ENCODE data around the gene SMC1B. TPM values are rescaled to one million over a fixed set of nuclear protein-coding genes. Genes with fewer than 3 reads are reported as not detected.

The SMC1B gene
- total and polyA plus RNA-seq, 3 experiments from 2014 or later: 0.37 to 0.38 TPM; not detected in 1

DNA sequence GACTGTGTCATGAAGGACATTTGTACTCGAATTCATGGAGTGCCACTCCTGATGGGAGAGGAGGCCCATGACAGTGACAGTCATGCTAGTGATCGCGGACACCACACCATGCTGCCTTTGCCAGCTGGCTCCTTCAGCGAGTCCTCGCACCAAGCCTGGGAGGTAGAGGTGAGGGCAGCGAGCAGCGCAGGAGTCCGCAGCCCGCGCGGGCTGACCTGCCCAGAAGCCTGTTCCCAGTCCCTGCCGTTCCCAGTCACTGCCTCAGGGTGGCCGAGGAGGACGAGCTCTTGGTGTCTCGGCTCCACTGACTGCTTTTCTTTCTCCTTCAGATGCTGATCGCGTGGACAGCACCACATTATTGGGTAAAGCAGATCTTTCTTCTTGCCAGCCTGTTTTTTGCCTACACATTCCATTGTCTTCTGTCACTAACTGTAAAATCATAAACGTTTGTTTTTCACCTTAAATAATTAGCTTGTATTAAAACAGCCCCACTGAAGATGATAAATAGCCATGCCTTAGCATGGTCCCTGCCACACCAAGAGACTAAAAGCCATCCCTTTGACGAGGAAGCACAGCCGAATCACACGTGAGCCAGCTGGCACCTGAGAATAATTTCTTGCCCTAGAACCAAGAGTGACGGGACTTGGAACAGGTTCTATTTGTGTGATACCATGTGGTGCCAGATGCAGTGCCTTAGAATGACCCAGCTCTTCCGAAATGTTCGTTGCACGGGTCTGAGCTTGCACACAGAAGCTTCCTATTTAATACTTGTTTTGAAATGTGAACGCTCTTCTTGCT, 78.2 kb downstream of the SMC1B start:
- Mint-ChIP-seq H3K4me3 (peak overlapping the region in 1 of 7 donors; percentile 40), H3K27me3 (no peaks in the 10 kb centered on the region), H3K9me3 (no peaks in the 10 kb centered on the region), H3K27ac (peak overlapping the region in 1 of 8 donors; percentile 7), H3K36me3 (peaks cover 13 to 92% (median 43%) of the 10 kb centered on the region in 3 donors), H3K4me1 (peaks cover 9 to 22% (median 12%) of the 10 kb centered on the region in 3 donors)
- Histone ChIP-seq H3K4me3 (ENCODE audit: low read length) (no peak overlapping the region), H3K36me3 (ENCODE audit: insufficient read depth, low read length) (peaks cover 24% of the 10 kb centered on the region), H3K27ac (ENCODE audit: low read depth, low read length) (no peak overlapping the region), H3K27me3 (ENCODE audit: insufficient read depth, low read length, poor library complexity, severe bottlenecking) (no peaks in the 10 kb centered on the region), H3K9me3 (ENCODE audit: low read length) (no peaks in the 10 kb centered on the region), H3K4me1 (ENCODE audit: insufficient read depth, low read length) (no peaks in the 10 kb centered on the region)
- no peak for DNase-seq
- POLR2A ChIA-PET: no interaction called here
- CTCF ChIA-PET: no interaction called here

DNA sequence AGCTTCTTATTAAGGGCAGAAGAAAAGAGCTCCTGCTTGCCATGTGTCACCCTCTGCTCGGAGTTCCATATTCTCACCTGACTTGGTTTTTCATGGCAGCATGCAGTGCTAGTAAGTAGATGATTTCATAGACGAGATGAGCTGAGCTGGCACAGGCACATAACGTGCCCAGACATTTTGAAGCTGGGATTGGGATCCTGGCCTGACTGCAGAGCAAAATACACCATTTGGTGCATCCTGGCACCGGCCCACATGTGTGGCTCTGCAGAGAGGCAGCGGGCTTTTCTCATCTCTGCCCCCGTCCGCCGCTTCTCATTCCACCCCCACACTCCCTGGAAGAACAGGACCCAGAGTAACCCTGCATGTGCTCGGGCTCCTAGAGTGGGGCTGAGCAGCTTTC, 78.9 kb downstream of the SMC1B start:
- CTCF ChIA-PET: no interaction called here
- H3K36me3 Mint-ChIP-seq: peaks cover 9 to 92% (median 41%) of the 10 kb centered on the region in 3 donors
- Histone ChIP-seq H3K36me3 (ENCODE audit: insufficient read depth, low read length) (peaks cover 18% of the 10 kb centered on the region), H3K4me1 (ENCODE audit: insufficient read depth, low read length) (no peaks in the 10 kb centered on the region), H3K27me3 (ENCODE audit: insufficient read depth, low read length, poor library complexity, severe bottlenecking) (no peaks in the 10 kb centered on the region), H3K27ac (ENCODE audit: low read depth, low read length) (no peak overlapping the region), H3K4me3 (ENCODE audit: low read length) (no peak overlapping the region), H3K9me3 (ENCODE audit: low read length) (no peaks in the 10 kb centered on the region)
- H3K4me1 Mint-ChIP-seq: peaks cover 9 to 22% (median 12%) of the 10 kb centered on the region in 3 donors
- DNase-seq: no peak
- no peaks in the 10 kb centered on the region for H3K27me3 Mint-ChIP-seq
- peak overlapping the region in 1 of 7 donors; percentile 40 for H3K4me3 Mint-ChIP-seq
- no peaks in the 10 kb centered on the region for H3K9me3 Mint-ChIP-seq
- POLR2A ChIA-PET: no interaction called here
- peak overlapping the region in 5 of 8 donors; percentile 7 to 77 (median 32) for H3K27ac Mint-ChIP-seq

DNA sequence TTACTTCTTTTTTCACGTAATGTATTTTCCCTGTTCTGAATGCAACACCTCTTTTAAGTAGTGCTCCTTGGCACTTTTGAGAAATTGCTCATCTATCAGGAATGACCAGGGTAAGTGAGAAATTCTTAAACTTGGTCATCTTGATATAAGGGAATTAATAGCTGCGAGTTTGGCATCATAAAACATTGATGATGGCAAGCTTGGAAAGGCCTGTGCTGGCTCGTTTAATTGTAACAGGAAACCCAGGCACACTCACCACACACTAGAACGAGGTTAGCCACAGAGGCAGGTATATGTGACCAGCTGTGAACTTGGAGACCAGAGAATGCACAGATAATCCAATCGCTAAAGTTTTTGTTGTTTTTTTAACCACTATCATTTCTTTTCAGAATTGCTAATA, 79.3 kb downstream of the SMC1B start:
- Histone ChIP-seq H3K4me3 (ENCODE audit: low read length) (no peak overlapping the region), H3K27ac (ENCODE audit: low read depth, low read length) (no peak overlapping the region), H3K36me3 (ENCODE audit: insufficient read depth, low read length) (peaks cover 18% of the 10 kb centered on the region), H3K4me1 (ENCODE audit: insufficient read depth, low read length) (no peaks in the 10 kb centered on the region), H3K9me3 (ENCODE audit: low read length) (no peaks in the 10 kb centered on the region), H3K27me3 (ENCODE audit: insufficient read depth, low read length, poor library complexity, severe bottlenecking) (no peaks in the 10 kb centered on the region)
- Mint-ChIP-seq H3K4me1 (peaks cover 9 to 22% (median 12%) of the 10 kb centered on the region in 3 donors), H3K27me3 (no peaks in the 10 kb centered on the region), H3K27ac (peak overlapping the region in 6 of 8 donors; percentile 14 to 77 (median 52)), H3K4me3 (peak overlapping the region in 2 of 7 donors; percentile 15 to 29), H3K36me3 (peaks cover 9 to 94% (median 44%) of the 10 kb centered on the region in 3 donors), H3K9me3 (no peaks in the 10 kb centered on the region)
- POLR2A ChIA-PET: no interaction called here
- CTCF ChIA-PET: no interaction called here
- DNase-seq: no peak

DNA sequence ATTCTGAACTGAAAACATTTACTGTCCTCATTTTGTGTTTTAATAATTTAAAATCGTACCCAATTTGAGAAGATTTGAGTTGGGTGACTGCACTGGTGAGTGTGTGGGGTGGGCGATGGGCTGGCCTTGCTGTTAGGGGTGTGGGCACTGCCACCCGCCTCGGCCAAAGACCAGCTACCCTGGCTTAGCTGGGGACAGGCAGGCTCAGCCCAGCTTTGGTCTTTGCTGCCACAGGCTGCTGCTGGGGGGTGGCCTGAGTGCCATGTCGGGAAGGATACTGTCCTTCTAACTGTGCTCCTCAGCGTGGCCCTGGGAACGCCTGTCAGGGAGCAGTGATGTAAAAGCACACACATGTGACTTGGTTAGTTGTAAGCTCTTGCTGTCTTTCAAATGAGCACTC, 81.4 kb downstream of the SMC1B start:
- ChIA-PET POLR2A (no interaction called here), CTCF (no interaction called here)
- Mint-ChIP-seq H3K27ac (peak overlapping the region in 1 of 8 donors; percentile 58), H3K27me3 (no peaks in the 10 kb centered on the region), H3K36me3 (peaks cover 9 to 90% (median 35%) of the 10 kb centered on the region in 3 donors), H3K4me3 (no peak overlapping the region), H3K9me3 (no peaks in the 10 kb centered on the region), H3K4me1 (peaks cover 9 to 22% (median 12%) of the 10 kb centered on the region in 3 donors)
- H3K27ac ChIP-seq (ENCODE audit: low read depth, low read length): no peak overlapping the region
- H3K4me1 ChIP-seq (ENCODE audit: insufficient read depth, low read length): no peaks in the 10 kb centered on the region
- no peaks in the 10 kb centered on the region for H3K9me3 ChIP-seq (ENCODE audit: low read length)
- DNase-seq: no peak
- H3K36me3 ChIP-seq (ENCODE audit: insufficient read depth, low read length): peaks cover 14% of the 10 kb centered on the region
- no peaks in the 10 kb centered on the region for H3K27me3 ChIP-seq (ENCODE audit: insufficient read depth, low read length, poor library complexity, severe bottlenecking)
- no peak overlapping the region for H3K4me3 ChIP-seq (ENCODE audit: low read length)

DNA sequence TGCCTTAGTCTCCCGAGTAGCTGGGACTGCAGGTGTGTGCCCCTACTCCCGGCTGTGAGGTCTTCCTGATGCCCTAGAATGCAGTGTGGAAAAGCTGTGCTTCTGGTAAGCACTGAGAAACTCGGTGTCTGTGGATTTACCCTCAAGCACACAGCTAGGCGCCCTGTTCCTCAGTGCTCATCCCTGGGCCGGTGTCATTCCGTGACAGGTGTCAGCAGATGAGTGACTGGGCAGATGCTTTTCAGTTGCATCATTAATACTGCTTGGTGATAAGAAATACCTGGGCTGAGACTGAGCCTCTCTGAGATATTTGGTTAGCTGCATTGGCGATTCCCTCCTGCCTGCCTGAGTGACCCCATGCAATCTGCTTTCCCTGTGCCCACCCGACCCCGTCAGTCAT, 81.9 kb downstream of the SMC1B start:
- H3K27me3 Mint-ChIP-seq: no peaks in the 10 kb centered on the region
- Histone ChIP-seq H3K27me3 (ENCODE audit: insufficient read depth, low read length, poor library complexity, severe bottlenecking) (no peaks in the 10 kb centered on the region), H3K4me1 (ENCODE audit: insufficient read depth, low read length) (no peaks in the 10 kb centered on the region), H3K9me3 (ENCODE audit: low read length) (no peaks in the 10 kb centered on the region), H3K4me3 (ENCODE audit: low read length) (no peak overlapping the region), H3K27ac (ENCODE audit: low read depth, low read length) (no peak overlapping the region), H3K36me3 (ENCODE audit: insufficient read depth, low read length) (peaks cover 11% of the 10 kb centered on the region)
- peaks cover 9 to 86% (median 30%) of the 10 kb centered on the region in 3 donors for H3K36me3 Mint-ChIP-seq
- H3K4me3 Mint-ChIP-seq: no peak overlapping the region
- H3K9me3 Mint-ChIP-seq: no peaks in the 10 kb centered on the region
- no peak for DNase-seq
- POLR2A ChIA-PET: no interaction called here
- H3K4me1 Mint-ChIP-seq: peaks cover 9 to 22% (median 12%) of the 10 kb centered on the region in 3 donors
- CTCF ChIA-PET: no interaction called here
- H3K27ac Mint-ChIP-seq: peak overlapping the region in 1 of 8 donors; percentile 58

DNA sequence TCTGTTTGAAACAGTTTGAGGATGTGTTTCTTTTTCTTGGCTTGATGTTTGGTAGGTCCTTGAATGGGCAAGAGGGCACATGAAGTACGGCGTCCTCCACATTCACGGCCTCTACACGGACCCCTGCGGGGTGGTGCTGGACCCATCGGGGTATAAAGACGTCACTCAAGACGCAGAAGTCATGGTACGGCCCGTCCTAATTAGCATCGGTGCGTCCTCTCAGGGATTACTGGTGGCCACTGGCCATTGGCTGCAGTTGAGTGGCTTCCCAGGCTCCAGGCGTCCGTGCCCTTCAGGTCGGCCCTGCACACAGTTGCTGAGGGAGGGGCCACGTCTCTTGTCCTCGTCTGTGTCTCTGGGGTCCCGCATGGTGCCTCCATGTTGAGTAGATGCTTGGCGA, 82.9 kb downstream of the SMC1B start:
- H3K27ac ChIP-seq (ENCODE audit: low read depth, low read length): no peak overlapping the region
- ChIA-PET POLR2A (no interaction called here), CTCF (no interaction called here)
- H3K4me1 ChIP-seq (ENCODE audit: insufficient read depth, low read length): no peaks in the 10 kb centered on the region
- H3K9me3 ChIP-seq (ENCODE audit: low read length): no peaks in the 10 kb centered on the region
- H3K4me3 ChIP-seq (ENCODE audit: low read length): no peak overlapping the region
- no peak overlapping the region for H3K4me3 Mint-ChIP-seq
- no peaks in the 10 kb centered on the region for H3K9me3 Mint-ChIP-seq
- peaks cover 6% of the 10 kb centered on the region for H3K36me3 ChIP-seq (ENCODE audit: insufficient read depth, low read length)
- peaks cover 10 to 25% (median 13%) of the 10 kb centered on the region in 3 donors for H3K4me1 Mint-ChIP-seq
- H3K27ac Mint-ChIP-seq: peak overlapping the region in 1 of 8 donors; percentile 36
- H3K27me3 Mint-ChIP-seq: no peaks in the 10 kb centered on the region
- H3K36me3 Mint-ChIP-seq: peaks cover 9 to 84% (median 22%) of the 10 kb centered on the region in 3 donors
- no peak for DNase-seq
- no peaks in the 10 kb centered on the region for H3K27me3 ChIP-seq (ENCODE audit: insufficient read depth, low read length, poor library complexity, severe bottlenecking)

DNA sequence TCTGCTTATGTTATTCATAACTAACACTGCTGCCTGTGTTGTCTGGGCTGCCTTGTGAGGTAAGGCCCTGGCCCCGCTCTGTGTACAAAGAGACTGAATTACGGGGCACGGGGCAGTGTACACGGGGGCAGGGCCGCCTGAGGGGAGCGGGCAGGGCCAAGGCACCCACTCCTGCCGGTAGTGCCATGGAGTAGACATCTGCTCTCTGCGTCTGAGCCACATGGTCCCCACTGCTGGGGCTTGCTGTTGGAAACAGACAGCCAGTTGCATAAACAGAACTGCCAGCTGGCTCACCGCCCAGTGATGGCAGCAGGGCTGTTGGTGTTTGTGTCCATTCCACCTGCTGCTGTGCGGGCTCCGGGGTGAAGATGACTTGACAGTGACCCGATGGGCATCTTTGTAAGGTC, 83.9 kb downstream of the SMC1B start:
- Histone ChIP-seq H3K9me3 (ENCODE audit: low read length) (no peaks in the 10 kb centered on the region), H3K27me3 (ENCODE audit: insufficient read depth, low read length, poor library complexity, severe bottlenecking) (no peaks in the 10 kb centered on the region), H3K4me1 (ENCODE audit: insufficient read depth, low read length) (no peaks in the 10 kb centered on the region), H3K27ac (ENCODE audit: low read depth, low read length) (no peak overlapping the region), H3K4me3 (ENCODE audit: low read length) (no peak overlapping the region), H3K36me3 (ENCODE audit: insufficient read depth, low read length) (peaks cover 1% of the 10 kb centered on the region)
- no peaks in the 10 kb centered on the region for H3K9me3 Mint-ChIP-seq
- no peak overlapping the region for H3K4me3 Mint-ChIP-seq
- peak overlapping the region in 4 of 8 donors; percentile 38 to 62 (median 51) for H3K27ac Mint-ChIP-seq
- H3K4me1 Mint-ChIP-seq: peaks cover 16 to 24% (median 17%) of the 10 kb centered on the region in 3 donors
- no peak for DNase-seq
- peaks cover 0 to 3% of the 10 kb centered on the region in 2 donors for H3K27me3 Mint-ChIP-seq
- ChIA-PET CTCF (no interaction called here), POLR2A (no interaction called here)
- H3K36me3 Mint-ChIP-seq: peaks cover 5 to 83% (median 20%) of the 10 kb centered on the region in 3 donors

DNA sequence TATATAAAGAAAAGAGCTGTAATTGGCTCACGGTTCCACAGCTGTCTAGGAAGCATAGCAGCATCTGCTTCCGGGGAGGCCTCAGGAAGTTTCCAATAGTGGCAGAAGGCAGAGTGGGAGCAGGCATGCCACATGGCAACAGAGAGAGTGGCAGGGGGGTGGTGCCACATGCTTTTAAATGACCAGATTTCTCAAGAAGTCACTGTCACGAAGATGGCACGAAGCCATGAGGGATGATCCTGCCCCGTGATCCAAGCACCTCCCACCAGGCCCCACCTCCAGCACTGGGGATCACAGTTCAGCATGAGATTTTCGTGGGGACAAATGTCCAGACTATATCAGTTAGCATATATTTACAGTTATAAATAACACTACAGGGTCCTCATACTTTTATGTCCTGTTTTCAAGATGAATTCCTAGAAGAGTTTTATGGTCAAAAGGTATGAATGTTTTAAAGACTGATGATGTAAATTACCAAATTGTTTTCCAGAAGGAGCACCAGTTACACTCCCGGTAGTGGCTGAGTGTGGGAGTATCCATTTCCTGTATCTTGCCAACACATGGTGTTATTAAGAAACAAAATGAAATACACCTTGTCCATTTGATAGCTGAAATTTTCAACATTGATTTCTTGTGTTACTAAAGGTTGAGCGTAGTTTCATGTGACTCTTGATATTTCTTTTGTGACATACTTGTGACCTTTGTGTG, 84.4 kb downstream of the SMC1B start:
- POLR2A ChIA-PET: no interaction called here
- Mint-ChIP-seq H3K36me3 (peaks cover 2 to 83% (median 23%) of the 10 kb centered on the region in 3 donors), H3K27me3 (peaks cover 0 to 3% of the 10 kb centered on the region in 2 donors)

More for the DNA sequence above, 84.4 kb downstream of the SMC1B start:
- Histone ChIP-seq H3K9me3 (ENCODE audit: low read length) (no peaks in the 10 kb centered on the region), H3K4me1 (ENCODE audit: insufficient read depth, low read length) (no peaks in the 10 kb centered on the region), H3K27me3 (ENCODE audit: insufficient read depth, low read length, poor library complexity, severe bottlenecking) (no peaks in the 10 kb centered on the region), H3K36me3 (ENCODE audit: insufficient read depth, low read length) (peaks cover 7% of the 10 kb centered on the region), H3K4me3 (ENCODE audit: low read length) (no peak overlapping the region), H3K27ac (ENCODE audit: low read depth, low read length) (no peak overlapping the region)
- Mint-ChIP-seq H3K4me1 (peaks cover 11 to 23% (median 13%) of the 10 kb centered on the region in 3 donors), H3K4me3 (no peak overlapping the region), H3K9me3 (no peaks in the 10 kb centered on the region), H3K27ac (peak overlapping the region in 3 of 8 donors; percentile 50 to 62 (median 54))
- no peak for DNase-seq
- CTCF ChIA-PET: no interaction called here
